ENCODE data around the gene HSD17B11. TPM values are rescaled to one million over a fixed set of nuclear protein-coding genes. Genes with fewer than 3 reads are reported as not detected.

The HSD17B11 gene
- total RNA-seq, 1 donor from 2014 or later: 26.2 TPM

DNA sequence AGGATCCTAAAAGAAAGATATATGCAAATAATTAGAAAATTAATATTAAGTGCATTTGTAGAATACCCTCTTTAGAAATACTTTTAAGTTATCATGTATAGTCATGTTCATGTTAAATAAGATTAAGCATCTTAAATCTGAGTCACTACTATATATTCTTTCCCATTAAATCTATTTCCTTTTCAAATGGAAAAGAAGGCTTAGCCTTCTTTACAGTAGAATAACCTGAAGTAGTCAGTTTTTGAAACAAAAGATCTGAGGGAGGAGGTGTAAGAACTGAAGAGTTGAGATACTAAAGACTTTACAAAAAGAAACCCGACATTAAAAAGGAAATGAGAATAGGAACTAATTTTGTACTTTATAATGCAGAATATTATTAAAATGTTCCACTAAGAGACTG is 53.6 kb downstream of the HSD17B11 start:
- CTCF ChIA-PET: no interaction called here
- Mint-ChIP-seq H3K4me3 (no peak overlapping the region), H3K27me3 (no peaks in the 10 kb centered on the region), H3K27ac (no peak overlapping the region), H3K9me3 (peaks cover 18% of the 10 kb centered on the region), H3K36me3 (ENCODE audit: low read depth) (peaks cover 76% of the 10 kb centered on the region), H3K4me1 (no peaks in the 10 kb centered on the region)
- no peak for DNase-seq
- ATAC-seq (ENCODE audit: low read depth): no peak
- intact Hi-C loops (cut with micrococcal nuclease): no loop called here
- POLR2A ChIA-PET: no interaction called here
- TF ChIP-seq, protein P1, sequence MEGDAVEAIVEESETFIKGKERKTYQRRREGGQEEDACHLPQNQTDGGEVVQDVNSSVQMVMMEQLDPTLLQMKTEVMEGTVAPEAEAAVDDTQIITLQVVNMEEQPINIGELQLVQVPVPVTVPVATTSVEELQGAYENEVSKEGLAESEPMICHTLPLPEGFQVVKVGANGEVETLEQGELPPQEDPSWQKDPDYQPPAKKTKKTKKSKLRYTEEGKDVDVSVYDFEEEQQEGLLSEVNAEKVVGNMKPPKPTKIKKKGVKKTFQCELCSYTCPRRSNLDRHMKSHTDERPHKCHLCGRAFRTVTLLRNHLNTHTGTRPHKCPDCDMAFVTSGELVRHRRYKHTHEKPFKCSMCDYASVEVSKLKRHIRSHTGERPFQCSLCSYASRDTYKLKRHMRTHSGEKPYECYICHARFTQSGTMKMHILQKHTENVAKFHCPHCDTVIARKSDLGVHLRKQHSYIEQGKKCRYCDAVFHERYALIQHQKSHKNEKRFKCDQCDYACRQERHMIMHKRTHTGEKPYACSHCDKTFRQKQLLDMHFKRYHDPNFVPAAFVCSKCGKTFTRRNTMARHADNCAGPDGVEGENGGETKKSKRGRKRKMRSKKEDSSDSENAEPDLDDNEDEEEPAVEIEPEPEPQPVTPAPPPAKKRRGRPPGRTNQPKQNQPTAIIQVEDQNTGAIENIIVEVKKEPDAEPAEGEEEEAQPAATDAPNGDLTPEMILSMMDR (IDR thresholded peaks at IDR 0.05): no peak

DNA sequence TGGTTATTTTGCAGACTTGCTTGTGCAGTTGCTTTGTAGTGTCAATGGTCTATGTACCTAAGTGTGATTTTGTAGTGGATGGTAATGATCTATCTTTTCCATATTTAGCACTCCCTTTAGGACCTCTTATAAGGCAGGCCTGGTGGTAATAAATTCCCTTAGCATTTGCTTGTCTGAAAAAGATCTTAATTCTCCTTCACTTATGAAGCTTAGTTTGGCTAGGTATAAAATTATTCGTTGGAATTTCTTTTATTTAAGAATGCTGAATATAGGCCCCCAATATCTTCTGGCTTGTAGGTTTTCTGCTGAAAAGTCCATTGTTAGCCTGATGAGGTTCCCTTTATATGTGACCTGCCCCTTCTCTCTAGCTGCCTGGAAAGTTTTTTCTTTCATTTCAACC is 57.7 kb downstream of the HSD17B11 start:
- Mint-ChIP-seq H3K4me3 (no peak overlapping the region), H3K36me3 (ENCODE audit: low read depth) (peaks cover 50% of the 10 kb centered on the region), H3K27me3 (no peaks in the 10 kb centered on the region), H3K9me3 (peaks cover 43% of the 10 kb centered on the region), H3K27ac (no peak overlapping the region), H3K4me1 (no peaks in the 10 kb centered on the region)
- TF ChIP-seq, protein P1 (IDR thresholded peaks at IDR 0.05): no peak
- intact Hi-C loops (cut with micrococcal nuclease): no loop called here
- POLR2A ChIA-PET: no interaction called here
- DNase-seq (no peak), ATAC-seq (ENCODE audit: low read depth) (no peak)
- CTCF ChIA-PET: no interaction called here

DNA sequence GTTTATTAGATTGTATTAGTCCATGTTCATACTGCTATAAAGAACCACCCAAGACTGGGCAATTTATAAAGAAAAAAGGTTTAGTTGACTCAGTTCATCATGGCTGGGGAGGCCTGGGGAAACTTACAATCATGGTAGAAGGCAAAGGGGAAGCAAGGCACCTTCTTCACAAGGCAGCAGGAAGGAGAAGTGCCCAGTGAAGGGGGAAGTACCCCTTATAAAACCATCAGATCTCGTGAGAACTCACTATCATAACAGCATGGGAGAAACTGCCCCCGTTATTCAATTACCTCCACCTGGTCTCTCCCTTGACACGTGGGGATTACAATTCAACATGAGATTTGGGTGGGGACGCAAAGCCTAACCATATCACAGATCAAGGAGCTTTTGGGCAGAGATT is 60.2 kb downstream of the HSD17B11 start:
- POLR2A ChIA-PET: no interaction called here
- ATAC-seq (ENCODE audit: low read depth) (no peak), DNase-seq (no peak)
- H3K4me1 Mint-ChIP-seq: no peaks in the 10 kb centered on the region
- TF ChIP-seq, protein P1 (IDR thresholded peaks at IDR 0.05): no peak
- H3K9me3 Mint-ChIP-seq: peaks cover 43% of the 10 kb centered on the region
- no peaks in the 10 kb centered on the region for H3K27me3 Mint-ChIP-seq
- H3K36me3 Mint-ChIP-seq (ENCODE audit: low read depth): peaks cover 28% of the 10 kb centered on the region
- no peak overlapping the region for H3K27ac Mint-ChIP-seq
- CTCF ChIA-PET: no interaction called here
- intact Hi-C loops (cut with micrococcal nuclease): no loop called here
- H3K4me3 Mint-ChIP-seq: no peak overlapping the region

DNA sequence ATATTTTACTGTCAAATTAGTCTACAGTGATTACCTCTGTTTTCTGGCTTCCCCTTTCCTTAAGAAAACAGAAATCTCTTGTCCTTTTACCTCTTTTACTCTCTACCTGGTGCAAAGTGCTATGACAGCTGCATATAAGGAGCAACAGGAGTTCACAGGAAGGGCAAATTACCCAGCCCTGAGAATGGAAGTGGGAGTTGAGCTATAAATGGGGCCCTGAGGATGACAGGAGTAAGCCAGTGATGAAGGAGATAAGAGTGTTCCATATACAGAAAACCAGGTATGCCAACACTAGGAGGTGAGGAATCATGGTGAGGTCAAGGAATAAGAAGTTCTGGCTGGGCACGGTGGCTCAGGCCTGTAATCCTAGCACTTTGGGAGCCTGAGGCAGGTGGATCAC is 63.9 kb downstream of the HSD17B11 start:
- H3K9me3 Mint-ChIP-seq: peaks cover 23% of the 10 kb centered on the region
- intact Hi-C loops (cut with micrococcal nuclease): no loop called here
- no peak overlapping the region for H3K4me3 Mint-ChIP-seq

DNA sequence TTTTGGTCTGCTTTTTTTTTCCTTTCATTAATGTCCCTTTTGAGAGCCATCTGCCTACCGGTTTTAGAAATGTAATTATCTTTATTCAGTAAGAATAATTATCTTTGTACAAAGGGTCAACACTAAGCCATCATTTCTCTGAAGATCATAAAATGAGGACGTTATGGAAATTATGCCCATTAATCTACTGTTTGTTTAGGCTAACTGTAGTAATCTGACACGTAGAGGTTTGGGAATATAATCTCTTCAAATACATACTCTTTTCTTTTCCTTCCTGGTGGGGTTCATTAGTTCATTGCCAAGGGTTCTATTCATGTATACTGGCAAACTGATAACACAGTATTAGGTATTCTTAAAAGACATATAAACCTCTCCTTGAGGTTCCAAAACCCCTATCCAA is 64.5 kb downstream of the HSD17B11 start:
- Mint-ChIP-seq H3K27me3 (no peaks in the 10 kb centered on the region), H3K36me3 (ENCODE audit: low read depth) (no peaks in the 10 kb centered on the region), H3K27ac (no peak overlapping the region), H3K4me1 (no peaks in the 10 kb centered on the region), H3K9me3 (peaks cover 16% of the 10 kb centered on the region), H3K4me3 (no peak overlapping the region)
- no peak for ATAC-seq (ENCODE audit: low read depth)
- ChIA-PET CTCF (no interaction called here), POLR2A (no interaction called here)
- intact Hi-C loops (cut with micrococcal nuclease): no loop called here
- TF ChIP-seq, protein P1 (IDR thresholded peaks at IDR 0.05): no peak
- DNase-seq: no peak

More for the DNA sequence above, 63.9 kb downstream of the HSD17B11 start:
- ChIA-PET CTCF (no interaction called here), POLR2A (no interaction called here)
- no peaks in the 10 kb centered on the region for H3K27me3 Mint-ChIP-seq
- DNase-seq (no peak), ATAC-seq (ENCODE audit: low read depth) (no peak)
- no peaks in the 10 kb centered on the region for H3K4me1 Mint-ChIP-seq
- TF ChIP-seq, protein P1 (IDR thresholded peaks at IDR 0.05): no peak
- no peak overlapping the region for H3K27ac Mint-ChIP-seq
- H3K36me3 Mint-ChIP-seq (ENCODE audit: low read depth): peaks cover 2% of the 10 kb centered on the region
